Mucosa of gallbladder (tissue), 1 donor: Measurements from ENCODE around the gene SCARB1. TPM values are rescaled to one million over a fixed set of nuclear protein-coding genes. Genes with fewer than 3 reads are reported as not detected.

Experiments used
- DNase-seq: peaks from one replicate; pipeline ENCODE4 v3.0.0-alpha.2; 2020; ENCODE audit warnings: low spot score
- total RNA-seq: library from RNA; stranded (reverse); gene quantifications from one replicate; pipeline ENCODE4 v1.2.1, GENCODE V29; 2021
- donor health status: DM: no; HTN: no; CAD: no.

SCARB1 gene
- total RNA-seq, 1 donor from 2014 or later, result 102 TPM

GRCh38 chr12:124842073-124842749 is 21.5 kb downstream of the SCARB1 start:
- DNase-seq, result no peak

GRCh38 chr12:124841558-124841945 is 22.1 kb downstream of the SCARB1 start:
- DNase-seq, result no peak

DNA sequence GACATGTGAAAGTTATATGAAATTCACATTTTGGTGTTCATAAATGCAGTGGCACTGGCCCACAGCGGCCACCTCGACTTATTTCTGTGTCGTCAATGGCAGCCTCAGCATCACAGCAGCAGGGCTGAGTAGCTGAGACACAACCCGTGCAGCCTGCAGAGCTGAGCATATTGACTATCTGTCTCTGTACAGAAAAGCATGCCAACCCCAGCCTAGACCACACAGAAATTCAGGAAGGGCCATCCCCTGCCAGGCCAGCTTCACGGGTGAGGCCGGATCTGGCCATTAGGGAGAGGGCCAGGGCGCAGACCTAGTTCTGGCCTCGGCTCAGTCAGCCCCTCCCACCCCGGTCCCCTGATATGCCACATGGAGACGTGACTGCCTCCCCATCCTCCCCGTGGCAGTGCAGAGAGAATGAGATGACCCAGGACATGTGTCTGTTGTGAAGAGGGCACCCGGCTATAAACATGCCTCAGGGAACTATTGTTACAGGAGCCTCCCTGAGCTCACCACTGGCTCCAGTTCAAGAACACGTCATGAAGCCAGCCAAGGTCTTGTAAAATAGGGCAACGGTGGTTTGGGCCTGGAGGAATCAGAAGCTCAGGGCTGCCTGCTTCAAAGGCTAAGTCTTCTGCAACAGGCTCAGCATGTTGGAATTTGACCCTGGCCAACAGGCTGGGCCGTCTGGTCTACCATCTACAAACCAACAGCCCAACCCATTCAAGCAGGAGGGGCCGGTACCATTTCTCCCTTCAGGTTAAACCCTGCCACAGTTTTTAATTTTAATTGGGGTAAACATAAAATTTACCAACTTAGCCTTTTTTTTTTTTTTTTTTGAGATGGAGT is 25.5 kb downstream of the SCARB1 start:
- DNase-seq, result peak; percentile 95

GRCh38 chr12:124837249-124837897 is 26.3 kb downstream of the SCARB1 start:
- DNase-seq, result no peak

DNA sequence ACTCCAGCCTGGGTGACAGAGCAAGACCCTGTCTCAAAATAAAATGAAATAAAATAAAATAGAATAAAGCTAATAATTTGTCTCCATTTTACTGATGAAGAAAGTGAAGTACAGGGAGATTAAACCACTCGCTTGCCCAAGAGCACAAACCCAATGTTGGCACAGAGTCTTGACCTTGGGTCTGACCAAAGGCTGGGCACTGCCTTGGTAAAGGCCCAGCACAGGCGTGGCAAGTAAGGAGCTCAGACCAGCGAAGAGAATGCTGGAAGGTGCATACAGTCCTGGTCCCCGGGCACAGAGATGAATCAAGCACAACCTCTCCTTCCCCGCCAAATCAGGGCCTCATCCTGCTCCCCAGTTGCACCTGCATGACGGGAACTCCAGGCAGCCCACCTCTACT is 26.9 kb downstream of the SCARB1 start:
- DNase-seq, result no peak

DNA sequence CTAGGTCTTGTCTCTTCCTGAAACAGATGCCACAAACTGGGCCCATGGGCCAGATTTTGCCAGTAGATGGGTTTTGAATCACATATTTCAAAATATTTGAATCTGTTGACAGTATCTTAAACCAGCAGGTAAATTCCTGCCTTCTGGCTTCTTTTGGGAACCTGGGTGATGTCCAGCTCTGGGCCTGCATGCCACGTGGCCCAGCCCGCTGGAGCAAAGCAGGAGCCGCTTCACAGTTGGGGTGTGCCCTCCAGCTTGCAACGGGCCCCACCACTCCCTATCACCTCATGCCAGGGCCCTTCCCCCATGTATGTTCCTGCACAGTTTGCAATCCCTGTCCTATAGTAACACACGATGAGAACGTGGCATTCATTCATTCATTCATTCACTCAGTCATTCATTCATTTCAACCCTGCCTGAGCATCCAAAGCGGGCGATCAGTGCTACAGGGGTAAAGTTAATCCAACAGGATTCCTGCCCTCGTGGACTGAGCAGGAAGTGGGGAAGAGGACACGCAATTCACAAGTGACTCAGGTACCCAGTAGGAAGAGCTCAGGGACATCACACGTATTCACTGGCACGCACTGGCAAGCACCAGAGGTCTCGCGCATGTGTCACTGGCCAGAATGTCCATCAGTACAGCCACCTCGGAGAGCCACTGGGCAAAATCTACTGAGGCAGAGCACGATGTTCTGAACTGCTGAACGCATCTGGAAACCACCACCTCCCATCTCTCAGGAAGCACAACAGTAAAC is 27.8 kb downstream of the SCARB1 start:
- DNase-seq, result no peak

GRCh38 chr12:124834822-124835221 is 28.8 kb downstream of the SCARB1 start:
- no peak for DNase-seq

DNA sequence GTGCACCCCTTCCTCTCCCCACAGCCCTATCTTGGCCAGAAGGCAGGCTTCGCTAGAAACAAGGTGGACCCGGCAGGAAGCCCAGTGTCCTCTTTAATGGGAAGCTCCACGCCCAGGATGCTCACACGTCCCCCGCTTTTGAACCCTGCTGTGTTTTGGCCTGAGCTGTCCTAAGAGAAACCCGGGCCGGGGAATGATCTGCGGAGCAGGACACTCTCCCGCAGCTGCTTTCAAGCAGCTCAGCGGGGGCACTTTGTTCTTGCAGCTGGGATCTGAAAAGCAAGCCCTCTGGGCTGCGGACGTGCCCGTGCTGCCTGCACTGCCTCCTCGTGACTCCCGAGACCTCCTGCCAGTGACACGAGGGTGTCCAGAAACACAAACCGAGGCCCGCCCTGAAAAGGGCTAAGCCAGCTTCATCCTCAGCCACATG is 30.0 kb downstream of the SCARB1 start:
- DNase-seq, result no peak

DNA sequence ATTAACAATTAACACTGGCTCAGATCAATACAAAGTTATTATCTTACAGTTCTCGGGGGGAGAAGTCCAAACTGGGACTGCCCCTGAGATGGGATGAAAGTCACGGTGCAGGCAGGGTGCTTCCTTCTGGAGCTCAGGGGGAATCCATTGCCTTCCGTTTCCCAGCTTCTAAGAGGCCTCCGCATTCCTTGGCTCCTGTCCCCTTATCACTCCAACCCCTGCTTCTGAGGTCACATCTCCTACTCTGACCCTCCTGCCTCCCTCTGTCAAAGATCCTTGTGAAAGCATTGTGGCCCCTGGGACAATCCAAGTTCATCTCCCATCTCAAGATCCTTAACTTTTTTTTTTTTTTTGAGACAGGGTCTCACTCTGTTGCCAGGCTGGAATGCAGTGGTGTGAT is 30.8 kb downstream of the SCARB1 start:
- DNase-seq, result no peak

- DNase-seq, result peak; percentile 41
These were observed 32.1 kb downstream of the SCARB1 start for GRCh38 chr12:124831590-124831989.

GRCh38 chr12:124830306-124830705 is 33.4 kb downstream of the SCARB1 start:
- DNase-seq, result no peak

- no peak for DNase-seq
These were observed 33.9 kb downstream of the SCARB1 start for GRCh38 chr12:124829708-124830304.

DNA sequence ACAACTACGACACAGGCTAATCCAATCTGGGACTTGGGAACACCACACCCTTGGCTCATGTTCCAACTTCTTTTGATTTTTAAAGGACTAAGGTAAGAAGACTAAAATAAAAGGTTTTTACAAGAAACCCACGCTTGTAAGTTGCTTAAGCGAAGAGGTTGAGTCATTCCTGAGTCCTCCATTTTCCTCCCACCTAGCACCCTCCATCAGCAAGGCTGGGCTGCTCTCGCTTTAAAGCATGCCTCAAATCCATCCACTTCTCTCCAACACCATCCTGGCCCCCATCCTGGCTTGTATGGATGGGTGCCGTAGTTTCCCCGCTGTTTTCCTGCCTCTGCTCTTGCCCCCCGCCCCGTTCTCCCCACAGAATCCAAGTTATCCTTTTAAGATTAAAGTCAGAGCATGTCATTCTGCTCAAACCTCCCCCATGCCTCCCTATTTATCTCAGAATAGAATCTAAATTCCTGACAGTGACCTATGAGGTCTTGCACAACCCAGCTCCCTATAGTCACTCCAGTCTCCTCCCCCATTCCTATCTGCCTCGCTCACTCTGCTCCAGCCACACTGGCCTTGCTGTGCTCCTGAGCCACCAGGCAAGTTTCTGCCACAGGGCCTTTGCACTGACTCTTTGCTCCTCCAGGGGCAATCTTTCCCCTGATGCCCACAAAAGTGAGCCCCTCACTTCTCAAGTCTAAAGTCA is 34.5 kb downstream of the SCARB1 start:
- no peak for DNase-seq

GRCh38 chr12:124828264-124829007 is 35.2 kb downstream of the SCARB1 start:
- peak; percentile 85 for DNase-seq

DNA sequence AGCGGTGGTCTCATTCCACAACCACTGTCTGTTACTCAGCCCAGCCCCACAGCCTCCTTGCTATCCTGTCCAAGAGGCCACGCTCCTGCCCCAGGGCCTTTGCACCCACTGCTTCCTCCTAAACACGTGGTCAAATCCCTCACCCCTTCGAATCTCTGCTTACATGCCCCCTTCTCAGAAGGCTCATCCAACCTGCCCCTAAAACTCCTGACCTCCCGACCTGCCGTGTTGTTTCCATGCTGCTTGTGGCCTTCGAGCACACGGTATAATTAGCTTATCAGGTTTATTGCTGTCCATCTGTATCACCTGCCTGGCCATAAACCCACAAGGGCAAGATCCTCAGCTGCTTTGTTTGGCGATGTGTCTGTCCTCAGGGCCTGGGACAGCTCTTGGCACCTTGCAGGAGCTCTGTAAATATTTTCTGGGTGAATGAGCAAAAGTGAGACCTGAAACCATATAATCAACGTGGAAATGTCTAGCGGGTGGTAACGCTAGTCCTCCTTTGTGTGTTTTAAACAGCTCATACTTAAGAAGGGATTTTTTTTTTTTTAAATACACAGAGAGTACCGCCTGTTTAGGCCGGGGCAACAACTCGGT is 36.0 kb downstream of the SCARB1 start:
- no peak for DNase-seq

DNA sequence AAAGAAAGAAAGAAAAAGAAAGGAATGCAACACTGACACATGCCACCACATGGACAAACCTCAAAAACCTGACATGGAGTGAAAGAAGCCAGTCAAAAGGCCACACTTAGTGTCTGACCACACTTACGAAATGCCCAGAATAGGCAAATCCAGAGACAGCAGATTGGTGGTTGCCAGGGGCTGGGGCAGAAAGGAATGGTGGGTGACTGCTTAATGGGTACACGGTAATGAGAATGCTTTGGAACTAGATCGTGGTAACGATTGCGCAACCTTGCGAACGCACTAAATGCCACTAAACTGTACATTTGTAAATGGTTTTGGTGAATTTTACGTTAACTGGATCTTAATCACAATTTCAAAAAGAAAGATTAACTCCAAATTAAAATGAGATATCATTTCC is 39.5 kb downstream of the SCARB1 start:
- DNase-seq, result no peak

GRCh38 chr12:124823272-124823970 is 40.2 kb downstream of the SCARB1 start:
- DNase-seq, result no peak

GRCh38 chr12:124822218-124822617 is 41.4 kb downstream of the SCARB1 start:
- DNase-seq, result no peak
